ENCODE results near the gene ZNF396. TPM values are rescaled to one million over a fixed set of nuclear protein-coding genes. Genes with fewer than 3 reads are reported as not detected.

Gene ZNF396
- total and polyA plus RNA-seq, 9 of the 15 experiments (the other 6 are each of a cell fraction or from before 2014, with no cell fraction given), result 0.73 to 2.3 (median 1.9) TPM

- TF ChIP-seq RFX7 (CRISPR knock-in tag; IDR thresholded peaks at IDR 0.05), result no peak
- no peak for TF ChIP-seq MCM3 (IDR thresholded peaks at IDR 0.05)
- TF ChIP-seq ZNF785 (CRISPR knock-in tag; IDR thresholded peaks at IDR 0.05), result no peak
- no peak for TF ChIP-seq XRCC5 (IDR thresholded peaks at IDR 0.05; ENCODE audit: low read depth, low read length)
- no peak for TF ChIP-seq E4F1 (CRISPR knock-in tag; IDR thresholded peaks at IDR 0.05; ENCODE audit: borderline replicate concordance)
- TF ChIP-seq, protein P1, sequence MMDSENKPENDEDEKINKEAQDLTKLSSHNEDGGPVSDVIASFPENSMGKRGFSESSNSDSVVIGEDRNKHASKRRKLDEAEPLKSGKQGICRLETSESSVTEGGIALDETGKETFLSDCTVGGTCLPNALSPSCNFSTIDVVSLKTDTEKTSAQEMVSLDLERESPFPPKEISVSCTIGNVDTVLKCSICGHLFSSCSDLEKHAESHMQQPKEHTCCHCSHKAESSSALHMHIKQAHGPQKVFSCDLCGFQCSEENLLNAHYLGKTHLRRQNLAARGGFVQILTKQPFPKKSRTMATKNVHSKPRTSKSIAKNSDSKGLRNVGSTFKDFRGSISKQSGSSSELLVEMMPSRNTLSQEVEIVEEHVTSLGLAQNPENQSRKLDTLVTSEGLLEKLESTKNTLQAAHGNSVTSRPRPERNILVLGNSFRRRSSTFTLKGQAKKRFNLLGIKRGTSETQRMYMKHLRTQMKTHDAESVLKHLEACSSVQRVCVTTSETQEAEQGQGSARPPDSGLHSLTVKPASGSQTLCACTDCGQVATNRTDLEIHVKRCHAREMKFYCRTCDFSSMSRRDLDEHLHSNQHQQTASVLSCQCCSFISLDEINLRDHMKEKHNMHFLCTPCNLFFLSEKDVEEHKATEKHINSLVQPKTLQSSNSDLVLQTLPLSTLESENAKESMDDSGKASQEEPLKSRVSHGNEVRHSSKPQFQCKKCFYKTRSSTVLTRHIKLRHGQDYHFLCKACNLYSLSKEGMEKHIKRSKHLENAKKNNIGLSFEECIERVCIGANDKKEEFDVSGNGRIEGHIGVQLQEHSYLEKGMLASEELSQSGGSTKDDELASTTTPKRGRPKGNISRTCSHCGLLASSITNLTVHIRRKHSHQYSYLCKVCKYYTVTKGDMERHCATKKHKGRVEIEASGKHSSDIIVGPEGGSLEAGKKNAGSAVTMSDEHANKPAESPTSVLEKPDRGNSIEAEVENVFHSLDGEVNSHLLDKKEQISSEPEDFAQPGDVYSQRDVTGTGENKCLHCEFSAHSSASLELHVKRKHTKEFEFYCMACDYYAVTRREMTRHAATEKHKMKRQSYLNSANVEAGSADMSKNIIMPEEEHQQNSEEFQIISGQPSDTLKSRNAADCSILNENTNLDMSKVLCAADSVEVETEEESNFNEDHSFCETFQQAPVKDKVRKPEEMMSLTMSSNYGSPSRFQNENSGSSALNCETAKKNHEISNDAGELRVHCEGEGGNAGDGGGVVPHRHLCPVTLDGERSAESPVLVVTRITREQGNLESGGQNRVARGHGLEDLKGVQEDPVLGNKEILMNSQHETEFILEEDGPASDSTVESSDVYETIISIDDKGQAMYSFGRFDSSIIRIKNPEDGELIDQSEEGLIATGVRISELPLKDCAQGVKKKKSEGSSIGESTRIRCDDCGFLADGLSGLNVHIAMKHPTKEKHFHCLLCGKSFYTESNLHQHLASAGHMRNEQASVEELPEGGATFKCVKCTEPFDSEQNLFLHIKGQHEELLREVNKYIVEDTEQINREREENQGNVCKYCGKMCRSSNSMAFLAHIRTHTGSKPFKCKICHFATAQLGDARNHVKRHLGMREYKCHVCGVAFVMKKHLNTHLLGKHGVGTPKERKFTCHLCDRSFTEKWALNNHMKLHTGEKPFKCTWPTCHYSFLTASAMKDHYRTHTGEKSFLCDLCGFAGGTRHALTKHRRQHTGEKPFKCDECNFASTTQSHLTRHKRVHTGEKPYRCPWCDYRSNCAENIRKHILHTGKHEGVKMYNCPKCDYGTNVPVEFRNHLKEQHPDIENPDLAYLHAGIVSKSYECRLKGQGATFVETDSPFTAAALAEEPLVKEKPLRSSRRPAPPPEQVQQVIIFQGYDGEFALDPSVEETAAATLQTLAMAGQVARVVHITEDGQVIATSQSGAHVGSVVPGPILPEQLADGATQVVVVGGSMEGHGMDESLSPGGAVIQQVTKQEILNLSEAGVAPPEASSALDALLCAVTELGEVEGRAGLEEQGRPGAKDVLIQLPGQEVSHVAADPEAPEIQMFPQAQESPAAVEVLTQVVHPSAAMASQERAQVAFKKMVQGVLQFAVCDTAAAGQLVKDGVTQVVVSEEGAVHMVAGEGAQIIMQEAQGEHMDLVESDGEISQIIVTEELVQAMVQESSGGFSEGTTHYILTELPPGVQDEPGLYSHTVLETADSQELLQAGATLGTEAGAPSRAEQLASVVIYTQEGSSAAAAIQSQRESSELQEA (IDR thresholded peaks at IDR 0.05; ENCODE audit: low read depth), result no peak
- no peak for TF ChIP-seq PRPF4 (IDR thresholded peaks at IDR 0.05; ENCODE audit: insufficient read depth, low read depth, low read length, poor library complexity, severe bottlenecking)
- TF ChIP-seq SIX5 (IDR thresholded peaks at IDR 0.05; ENCODE audit: borderline replicate concordance in 1 of 2, insufficient read depth in 1 of 2, low read depth in 1 of 2, low read length in 2 of 2), result no peak
- no peak for TF ChIP-seq HLTF (IDR thresholded peaks at IDR 0.05)
- no peak for TF ChIP-seq HMG20A (CRISPR knock-in tag; conservative IDR thresholded peaks at IDR 0.05)
- TF ChIP-seq EZH2 (IDR thresholded peaks at IDR 0.05; ENCODE audit: borderline replicate concordance, low read depth, low read length), result no peak
- TF ChIP-seq MTA1 (IDR thresholded peaks at IDR 0.05; ENCODE audit: borderline replicate concordance), result no peak
- no peak for TF ChIP-seq SMAD1 (IDR thresholded peaks at IDR 0.05; ENCODE audit: low read depth, low read length, partially characterized antibody)
- TF ChIP-seq, protein P2, sequence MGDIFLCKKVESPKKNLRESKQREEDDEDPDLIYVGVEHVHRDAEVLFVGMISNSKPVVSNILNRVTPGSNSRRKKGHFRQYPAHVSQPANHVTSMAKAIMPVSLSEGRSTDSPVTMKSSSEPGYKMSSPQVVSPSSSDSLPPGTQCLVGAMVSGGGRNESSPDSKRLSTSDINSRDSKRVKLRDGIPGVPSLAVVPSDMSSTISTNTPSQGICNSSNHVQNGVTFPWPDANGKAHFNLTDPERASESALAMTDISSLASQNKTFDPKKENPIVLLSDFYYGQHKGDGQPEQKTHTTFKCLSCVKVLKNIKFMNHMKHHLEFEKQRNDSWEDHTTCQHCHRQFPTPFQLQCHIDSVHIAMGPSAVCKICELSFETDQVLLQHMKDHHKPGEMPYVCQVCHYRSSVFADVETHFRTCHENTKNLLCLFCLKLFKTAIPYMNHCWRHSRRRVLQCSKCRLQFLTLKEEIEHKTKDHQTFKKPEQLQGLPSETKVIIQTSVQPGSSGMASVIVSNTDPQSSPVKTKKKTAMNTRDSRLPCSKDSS (IDR thresholded peaks at IDR 0.05; ENCODE audit: low read depth, partially characterized antibody), result no peak
- TF ChIP-seq SNAPC5 (CRISPR knock-in tag; IDR thresholded peaks at IDR 0.05), result no peak
Measured at GRCh38 chr18:35376742-35377695, at the start of gene ZNF396 (continued).

All from K562 (cell line).